ENCODE results near the gene TNFRSF6B.
A peak's percentile ranks its signal among the peaks of the same experiment; 100 is the strongest.
"Not testable (repeated sequence)": the region's sequence is repeated elsewhere in the genome, so short reads cannot be mapped to it uniquely, and the experiment has no call there.

TNFRSF6B gene, protein sequence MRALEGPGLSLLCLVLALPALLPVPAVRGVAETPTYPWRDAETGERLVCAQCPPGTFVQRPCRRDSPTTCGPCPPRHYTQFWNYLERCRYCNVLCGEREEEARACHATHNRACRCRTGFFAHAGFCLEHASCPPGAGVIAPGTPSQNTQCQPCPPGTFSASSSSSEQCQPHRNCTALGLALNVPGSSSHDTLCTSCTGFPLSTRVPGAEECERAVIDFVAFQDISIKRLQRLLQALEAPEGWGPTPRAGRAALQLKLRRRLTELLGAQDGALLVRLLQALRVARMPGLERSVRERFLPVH

DNA sequence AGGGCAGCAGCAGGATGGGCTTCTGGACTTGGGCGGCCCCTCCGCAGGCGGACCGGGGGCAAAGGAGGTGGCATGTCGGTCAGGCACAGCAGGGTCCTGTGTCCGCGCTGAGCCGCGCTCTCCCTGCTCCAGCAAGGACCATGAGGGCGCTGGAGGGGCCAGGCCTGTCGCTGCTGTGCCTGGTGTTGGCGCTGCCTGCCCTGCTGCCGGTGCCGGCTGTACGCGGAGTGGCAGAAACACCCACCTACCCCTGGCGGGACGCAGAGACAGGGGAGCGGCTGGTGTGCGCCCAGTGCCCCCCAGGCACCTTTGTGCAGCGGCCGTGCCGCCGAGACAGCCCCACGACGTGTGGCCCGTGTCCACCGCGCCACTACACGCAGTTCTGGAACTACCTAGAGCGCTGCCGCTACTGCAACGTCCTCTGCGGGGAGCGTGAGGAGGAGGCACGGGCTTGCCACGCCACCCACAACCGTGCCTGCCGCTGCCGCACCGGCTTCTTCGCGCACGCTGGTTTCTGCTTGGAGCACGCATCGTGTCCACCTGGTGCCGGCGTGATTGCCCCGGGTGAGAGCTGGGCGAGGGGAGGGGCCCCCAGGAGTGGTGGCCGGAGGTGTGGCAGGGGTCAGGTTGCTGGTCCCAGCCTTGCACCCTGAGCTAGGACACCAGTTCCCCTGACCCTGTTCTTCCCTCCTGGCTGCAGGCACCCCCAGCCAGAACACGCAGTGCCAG lies at the start of gene TNFRSF6B:
TSS of gene TNFRSF6B (plus strand) at position 25 of the 729 bp plus-strand sequence. CDS start at position 141, 116 bp downstream.
- DNase-seq, result no peak

DNA sequence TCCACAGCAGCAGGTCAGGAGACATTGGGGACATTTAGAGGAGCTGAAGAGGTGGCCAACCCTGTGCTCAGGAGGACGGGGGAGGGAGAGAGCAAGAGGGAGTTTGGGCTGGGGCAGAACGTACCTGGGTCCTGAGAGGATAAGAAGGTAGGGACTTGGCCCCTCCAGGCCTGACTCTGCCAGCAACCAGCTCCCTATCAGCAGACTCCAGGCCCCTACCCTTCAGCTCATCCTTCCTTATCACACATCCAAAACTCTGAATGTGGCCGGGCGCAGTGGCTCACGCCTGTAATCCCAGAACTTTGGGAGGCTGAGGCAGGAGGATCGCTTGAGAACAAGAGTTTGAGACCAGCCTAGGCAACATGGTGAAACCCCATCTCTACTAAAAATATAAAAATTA lies 48.3 kb upstream of the TNFRSF6B start:
- DNase-seq, result no peak

DNA sequence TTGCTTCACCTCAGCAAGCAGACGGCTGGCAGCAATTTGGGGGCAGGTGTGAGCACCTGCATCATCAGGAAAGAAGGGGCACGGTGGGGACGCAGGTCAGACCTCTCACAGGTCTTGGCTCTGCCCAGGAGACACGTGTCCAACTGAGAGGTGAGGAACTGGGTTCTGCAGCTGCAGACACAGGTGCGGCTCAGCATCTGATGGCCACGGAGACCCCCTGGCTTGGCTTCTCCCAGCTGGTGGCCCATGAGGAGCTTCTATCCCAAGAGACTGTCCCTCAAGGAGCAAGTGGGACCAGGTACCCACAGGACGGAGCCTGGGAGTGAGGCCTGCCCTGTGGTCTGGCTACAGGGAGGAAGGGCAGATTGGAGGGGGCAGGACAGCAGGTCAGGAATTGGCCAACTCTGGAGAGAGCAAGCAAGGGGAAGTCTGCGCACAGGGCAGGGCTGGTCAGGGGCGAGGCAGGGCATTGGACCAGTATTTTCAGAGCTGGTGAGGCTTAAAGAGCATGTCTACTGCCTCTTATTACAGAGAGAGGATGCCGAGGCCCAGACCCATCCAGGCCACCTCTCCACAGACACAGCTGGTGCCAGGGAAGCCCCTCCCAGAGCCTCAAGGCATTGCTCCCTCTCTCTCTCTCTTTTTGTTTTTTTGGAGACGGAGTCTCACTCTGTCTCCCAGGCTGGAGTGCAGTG lies 47.4 kb upstream of the TNFRSF6B start:
- DNase-seq, result peak; percentile 86

DNA sequence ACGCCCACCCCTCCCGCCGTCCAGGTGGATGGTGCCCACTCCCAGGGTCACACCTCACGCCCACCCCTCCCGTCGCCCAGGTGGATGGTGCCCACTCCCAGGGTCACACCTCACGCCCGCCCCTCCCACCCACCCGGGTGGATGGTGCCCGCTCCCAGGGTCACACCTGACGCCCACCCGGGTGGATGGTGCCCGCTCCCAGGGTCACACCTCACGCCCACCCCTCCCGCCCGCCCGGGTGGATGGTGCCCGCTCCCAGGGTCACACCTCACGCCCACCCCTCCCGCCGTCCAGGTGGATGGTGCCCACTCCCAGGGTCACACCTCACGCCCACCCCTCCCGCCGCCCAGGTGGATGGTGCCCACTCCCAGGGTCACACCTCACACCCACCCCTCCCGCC lies 46.0 kb upstream of the TNFRSF6B start:
- not testable (repeated sequence) for DNase-seq

DNA sequence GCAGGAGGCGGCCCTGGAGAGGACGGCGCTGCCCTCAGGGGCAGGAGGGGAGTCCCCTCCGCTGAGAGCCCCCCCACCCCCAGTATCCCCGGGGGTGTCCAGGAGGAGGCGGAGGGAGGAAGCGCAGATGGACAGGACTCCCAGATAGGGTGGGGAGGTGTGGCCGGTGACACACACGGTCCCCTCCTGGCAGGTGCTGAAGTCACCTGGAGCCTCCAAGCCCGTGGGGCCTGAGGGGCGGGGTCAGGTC lies 44.6 kb upstream of the TNFRSF6B start:
- DNase-seq, result peak; percentile 53

DNA sequence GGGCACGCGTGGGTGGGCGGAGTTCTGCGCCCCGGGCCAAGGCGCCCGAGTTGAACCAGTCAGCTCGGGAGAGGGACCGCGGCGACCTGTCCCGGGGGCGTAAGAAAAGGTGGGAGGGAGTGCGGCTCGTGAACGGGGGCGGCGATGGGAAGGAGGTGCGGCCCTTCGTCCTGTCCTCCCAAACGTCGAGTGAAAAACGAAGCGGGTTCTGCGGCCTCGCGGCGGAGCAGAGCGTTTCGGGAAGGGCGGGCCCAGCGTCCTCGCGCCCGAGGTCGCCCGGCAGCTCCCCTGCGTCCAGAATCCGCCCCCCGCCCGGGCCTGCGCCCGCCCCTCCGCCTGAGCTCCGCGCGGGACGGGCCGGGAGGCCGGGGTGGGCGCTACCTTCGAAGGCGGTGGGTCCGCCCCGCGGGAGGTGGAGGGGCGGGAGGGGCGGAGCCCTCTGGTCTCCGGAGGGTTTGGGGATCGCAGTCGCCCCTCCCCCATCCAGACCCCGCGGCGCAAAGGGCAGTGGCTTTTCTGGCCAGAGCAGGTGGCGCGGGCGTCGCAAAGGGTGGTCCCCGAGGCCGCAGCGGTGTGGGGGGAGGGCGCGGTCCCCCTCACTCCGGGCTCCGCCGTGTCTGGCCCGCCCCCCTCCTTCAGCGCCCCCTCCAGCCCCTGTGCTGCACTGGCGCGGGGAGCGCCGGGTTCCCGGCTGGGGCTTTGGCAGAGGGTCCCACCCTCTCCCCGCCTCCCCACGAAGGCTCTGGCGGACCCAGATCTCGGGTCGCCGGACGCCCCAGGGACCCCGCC lies 44.1 kb upstream of the TNFRSF6B start:
- DNase-seq, result peak; percentile 80

DNA sequence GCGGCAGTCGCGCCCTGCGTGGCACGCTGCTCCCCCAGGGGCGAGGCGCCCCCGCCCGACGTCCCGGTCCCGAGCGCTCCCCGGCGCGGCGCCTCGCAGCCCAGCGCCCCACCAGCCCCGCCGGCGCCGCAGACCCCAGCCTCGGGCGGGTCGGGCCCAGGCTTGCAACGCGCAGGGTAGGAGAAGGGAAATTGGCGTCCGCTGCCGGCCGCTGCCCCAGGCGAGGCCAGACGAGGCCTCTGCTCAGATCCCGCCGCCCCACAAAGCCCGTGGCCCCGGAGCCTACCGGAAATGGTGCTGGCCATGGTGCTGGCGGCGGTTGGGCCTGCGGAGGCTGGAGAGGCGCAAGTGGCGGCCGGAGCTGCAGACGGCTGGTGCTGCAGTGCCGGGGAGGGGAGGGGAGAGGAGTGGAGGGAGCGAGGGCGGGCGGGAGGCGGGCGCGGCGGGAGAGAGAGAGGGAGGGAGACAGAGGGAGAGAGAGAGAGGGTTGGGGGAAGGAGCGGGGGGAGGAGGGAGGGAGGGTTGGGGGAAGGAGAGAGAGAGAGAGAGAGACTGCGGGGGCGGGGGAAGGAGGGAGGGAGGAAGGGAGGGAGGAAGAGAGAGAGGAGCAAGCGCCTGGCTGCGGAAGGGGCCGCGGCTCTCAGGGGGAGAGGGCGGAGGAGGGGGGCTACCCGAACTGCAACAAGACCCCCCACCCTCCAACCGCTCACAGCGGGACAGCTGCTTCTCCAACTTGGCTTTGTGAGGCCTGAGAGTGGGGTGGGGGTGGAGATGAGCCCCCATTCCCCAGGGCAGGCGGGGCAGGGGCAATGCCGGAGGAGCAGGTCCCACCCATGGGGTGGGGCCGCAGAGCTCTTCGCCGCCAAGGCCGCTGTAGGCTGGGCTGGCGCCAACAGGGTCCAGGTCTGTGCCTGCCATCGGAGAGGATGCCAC lies 43.1 kb upstream of the TNFRSF6B start, which contains the start of gene STMN3:
TSS of gene STMN3 (minus strand) at position 384 of the 933 bp plus-strand sequence. CDS start at position 305, 79 bp downstream.
- DNase-seq, result peak; percentile 96

DNA sequence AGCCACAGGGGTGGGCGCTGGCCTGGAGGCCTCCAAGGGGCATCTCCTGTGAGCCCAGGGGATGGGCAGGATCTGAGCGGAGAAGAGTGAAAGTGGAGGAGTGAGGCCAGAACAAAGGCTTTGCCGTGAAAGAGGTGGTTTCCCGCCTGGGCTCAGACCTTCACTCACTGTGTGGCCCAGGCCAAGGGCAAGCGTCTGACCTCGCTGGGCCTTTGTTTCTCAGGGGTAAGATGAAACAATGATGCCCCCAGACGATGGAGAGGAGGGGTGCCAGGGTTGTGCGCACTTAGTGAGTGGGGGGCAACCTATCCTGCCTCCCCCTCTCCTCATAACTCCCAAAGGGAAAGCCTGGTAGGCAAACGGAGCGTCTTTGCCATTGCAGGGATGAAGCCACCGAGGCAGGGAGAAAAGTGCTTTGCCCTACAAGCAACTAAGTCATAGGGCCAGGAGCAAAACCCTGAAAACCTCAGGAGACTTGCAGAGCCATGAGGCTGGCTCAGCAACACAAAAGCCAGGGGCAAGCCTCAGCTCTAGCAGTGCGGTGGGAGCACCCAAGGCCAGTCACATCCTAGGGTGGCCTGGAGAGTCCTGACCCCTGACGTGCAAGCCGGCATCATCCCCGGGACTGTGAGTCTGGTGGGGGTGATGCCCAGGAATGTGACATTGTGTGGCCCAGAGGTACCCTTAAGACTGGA lies 42.3 kb upstream of the TNFRSF6B start:
- no peak for DNase-seq

DNA sequence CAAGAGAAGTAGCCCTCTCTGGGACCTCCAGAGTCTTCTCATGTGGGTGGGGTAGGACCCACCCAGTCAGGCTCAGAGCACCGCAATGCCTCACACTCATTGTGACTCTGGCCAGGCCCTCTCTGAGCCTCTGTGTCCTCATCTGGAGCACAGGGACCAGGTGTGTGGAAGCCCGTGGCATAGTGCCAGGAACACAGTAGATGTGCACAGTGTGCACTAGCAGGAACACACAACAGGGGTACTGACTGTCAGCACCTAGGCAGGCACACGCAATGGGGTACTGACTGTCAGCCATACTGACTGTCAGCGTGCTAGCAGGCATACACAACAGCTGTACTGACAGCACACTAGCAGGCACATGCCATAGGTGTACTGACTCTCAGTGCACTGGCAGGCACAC lies 41.2 kb upstream of the TNFRSF6B start:
- DNase-seq, result no peak

DNA sequence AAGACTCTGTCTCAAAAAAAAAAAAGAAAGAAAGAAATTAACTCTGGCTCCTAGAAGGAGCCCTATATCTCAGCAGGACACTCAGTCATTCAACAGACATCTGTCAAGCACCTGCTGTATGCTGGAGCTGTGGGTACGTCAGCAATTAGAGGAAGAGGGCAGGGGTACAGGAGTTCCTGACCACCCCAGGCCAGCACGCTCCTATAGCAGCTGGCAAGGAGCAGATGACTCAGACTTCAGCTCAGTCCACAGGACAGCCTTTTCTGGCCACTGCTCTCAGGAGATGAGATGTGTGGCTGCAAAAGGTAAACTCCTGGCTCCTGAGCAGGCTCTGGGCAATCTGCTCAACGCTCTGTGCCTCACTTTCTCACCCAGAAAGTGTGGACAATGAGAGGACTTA lies 40.0 kb upstream of the TNFRSF6B start:
- no peak for DNase-seq

DNA sequence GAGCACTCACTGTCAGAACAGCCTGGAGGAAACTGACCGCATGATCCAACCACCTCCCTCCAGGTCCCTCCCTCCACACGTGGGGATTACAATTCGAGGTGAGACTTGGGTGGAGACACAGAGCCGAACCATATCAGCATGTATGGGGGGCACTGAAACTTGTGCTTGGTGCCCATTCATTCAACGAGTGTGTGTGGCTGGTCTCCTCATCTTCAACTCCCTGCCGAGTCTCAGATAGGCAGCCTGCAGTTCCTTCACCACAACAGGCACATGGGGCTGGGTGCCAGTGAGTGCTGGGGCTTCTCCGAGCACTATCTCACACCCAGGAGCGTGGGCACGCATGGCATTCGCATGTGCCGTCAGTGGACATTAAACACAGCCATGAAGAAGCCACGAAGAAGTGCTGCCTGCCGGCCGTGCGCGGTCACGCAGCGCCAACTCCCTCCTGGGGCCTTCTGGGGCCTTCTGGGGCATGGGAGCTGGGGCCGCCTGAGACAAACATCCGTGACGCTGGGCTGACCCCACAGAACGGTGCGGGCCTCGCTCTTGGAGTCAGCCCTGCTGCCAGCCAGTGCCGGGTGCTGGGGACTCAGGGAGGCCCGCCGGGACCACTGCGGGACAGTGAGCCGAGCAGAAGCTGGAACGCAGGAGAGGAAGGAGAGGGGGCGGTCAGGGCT lies 39.1 kb upstream of the TNFRSF6B start:
- peak; percentile 58 for DNase-seq

DNA sequence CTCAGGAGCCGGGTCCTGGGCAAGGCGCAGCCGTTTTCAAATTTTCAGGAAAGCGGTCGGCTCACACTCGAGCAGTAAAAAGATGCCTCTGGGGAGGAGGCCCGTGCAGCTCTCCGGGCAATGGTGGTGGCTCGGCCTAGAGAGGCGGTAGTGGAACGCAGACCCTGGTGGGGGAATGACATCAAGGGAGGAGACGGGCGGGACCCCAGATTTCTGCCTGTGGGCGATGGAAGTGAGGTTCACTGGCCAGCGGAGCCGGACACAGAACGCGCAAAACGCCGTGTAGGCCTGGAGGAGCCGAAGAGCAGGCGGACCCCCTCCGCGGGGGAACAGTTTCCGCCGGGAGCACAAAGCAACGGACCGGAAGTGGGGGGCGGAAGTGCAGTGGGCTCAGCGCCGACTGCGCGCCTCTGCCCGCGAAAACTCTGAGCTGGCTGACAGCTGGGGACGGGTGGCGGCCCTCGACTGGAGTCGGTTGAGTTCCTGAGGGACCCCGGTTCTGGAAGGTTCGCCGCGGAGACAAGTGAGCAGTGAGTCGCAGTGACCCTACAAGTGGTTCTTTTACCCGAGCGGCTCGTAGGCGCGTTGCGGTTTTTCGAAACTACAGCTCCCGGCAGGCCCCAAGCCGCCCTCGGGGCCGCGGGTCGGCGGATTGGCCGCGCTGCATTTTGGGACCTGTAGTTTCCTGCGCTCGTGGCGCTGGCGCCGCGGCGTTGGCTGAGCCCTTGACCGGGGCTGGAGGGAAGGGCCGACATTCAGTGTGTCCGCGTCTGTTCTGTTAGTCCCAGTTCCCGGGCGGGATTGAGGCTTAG lies 38.3 kb upstream of the TNFRSF6B start, which contains the start of gene RTEL1:
TSS of gene RTEL1 (plus strand) at position 376 of the 812 bp plus-strand sequence. CDS start 1,091 bp downstream, outside the sequence.
- DNase-seq, result peak; percentile 89

DNA sequence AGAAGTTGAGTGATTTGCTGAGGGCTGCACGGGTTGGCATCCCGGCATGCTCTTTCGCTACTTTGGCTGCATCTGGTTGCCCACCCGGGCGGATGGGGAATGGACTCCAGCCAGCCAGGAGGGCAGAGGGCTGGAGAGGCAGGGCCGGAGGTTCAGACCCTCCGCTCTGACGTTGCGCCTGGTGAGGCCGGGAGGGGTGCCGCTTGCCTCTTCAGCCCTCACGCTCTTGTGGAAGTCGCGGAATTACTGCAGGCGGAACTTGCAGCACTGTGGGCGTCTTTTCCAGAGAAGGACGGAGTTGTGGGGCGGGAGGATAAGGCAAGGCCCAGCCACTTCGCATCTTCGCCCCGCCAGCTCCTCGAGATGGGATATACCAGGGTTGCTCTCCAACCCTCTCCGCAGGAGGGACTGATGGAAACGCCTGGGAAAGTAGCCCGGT lies 37.7 kb upstream of the TNFRSF6B start:
- DNase-seq, result no peak

DNA sequence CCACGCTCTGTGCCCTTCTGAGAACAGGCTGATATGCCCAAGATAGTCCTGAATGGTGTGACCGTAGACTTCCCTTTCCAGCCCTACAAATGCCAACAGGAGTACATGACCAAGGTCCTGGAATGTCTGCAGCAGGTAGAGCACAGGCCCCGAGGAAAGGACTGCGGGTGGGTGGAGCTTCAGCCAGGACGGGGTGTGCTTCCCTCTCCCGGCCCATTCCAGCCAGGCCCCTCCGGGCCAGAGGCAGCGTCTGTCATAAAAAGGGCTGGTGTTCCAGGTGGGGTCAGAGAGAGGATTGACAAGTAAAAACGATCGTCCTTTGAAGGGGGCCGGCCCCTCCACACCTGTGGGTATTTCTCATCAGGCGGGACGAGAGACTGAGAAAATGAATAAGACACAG lies 37.1 kb upstream of the TNFRSF6B start:
- no peak for DNase-seq

DNA sequence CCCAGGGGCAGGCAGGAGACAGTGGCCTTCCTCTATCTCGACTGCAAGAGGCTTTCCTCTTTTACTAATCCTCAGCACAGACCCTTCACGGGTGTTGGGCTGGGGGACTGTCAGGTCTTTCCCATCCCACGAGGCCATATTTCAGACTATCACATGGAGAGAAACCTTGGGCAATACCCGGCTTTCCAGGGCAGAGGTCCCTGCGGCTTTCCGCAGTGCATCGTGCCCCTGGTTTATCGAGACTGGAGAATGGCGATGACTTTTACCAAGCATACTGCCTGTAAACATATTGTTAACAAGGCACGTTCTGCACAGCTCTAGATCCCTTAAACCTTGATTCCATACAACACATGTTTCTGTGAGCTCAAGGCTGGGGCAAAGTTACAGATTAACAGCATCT lies 36.3 kb upstream of the TNFRSF6B start:
- DNase-seq, result not testable (repeated sequence)

DNA sequence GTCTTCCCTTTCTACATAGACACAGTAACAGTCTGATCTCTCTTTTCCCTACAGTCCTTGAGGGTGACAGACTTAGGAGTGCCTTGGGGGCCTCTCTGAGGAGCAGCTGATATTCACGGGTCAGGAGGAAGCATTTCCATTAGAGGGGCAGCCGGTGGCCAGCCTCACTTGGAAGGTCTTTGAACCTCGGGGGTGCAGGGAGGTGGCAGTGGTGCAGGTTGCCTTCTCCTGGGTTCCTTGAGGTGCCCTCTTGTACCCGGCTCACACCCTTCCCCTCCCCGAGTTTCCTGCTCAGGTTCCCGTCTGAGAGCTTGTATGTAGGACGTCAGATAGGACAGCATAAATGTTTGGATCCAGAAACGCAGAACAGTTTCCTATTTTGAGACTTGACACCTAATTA lies 35.8 kb upstream of the TNFRSF6B start:
- DNase-seq, result no peak

DNA sequence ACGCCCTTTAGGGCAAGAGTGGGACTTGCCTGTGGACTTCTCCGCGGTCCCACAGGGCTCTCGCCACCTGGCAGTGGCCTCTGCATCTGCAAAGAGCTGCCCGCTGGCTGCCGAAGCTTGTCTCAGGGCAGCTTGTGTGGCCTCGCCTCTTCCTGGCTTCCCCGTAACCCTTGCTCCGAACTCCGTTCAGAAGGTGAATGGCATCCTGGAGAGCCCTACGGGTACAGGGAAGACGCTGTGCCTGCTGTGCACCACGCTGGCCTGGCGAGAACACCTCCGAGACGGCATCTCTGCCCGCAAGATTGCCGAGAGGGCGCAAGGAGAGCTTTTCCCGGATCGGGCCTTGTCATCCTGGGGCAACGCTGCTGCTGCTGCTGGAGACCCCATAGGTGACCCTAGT lies 35.3 kb upstream of the TNFRSF6B start:
- DNase-seq, result no peak

DNA sequence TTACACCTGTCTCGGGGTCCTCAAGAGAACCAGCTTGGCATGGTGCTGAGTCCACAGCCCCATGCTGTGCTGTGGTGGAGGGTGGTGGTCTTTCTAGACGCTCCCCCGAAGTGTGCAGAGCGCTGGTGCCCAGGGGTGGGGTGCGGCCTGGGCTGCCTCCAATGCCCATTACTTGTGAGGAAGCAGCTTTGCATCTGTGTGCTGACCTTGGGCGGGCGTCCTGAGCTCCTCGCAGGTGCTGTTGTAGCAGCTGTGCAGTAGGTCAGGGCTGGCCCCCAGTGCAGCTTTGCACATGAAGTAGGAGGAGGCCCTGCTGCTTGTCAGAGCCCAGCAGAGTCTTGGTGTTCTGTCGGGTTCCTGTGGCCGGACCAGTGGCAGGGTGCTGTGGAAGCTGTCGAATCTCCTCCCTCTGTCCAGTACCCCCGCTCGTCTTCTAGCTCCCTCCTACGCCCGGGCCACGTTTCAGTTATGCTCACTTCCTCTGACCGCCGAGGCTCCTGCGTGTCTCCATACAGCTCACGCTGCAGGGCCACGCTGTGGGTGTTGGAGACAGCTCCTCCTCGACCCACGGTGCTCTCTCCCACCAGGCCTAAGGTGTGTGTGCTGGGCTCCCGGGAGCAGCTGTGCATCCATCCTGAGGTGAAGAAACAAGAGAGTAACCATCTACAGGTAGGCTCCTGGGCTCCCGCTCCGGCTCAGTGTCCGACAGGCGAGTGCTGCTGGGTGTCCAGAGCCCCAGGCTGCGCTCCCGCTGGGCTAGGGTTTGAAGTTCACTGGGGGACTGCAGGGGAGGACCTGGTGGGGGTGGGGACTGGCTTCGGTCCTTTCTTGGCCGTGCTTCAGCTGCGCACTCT lies 34.3 kb upstream of the TNFRSF6B start:
- no peak for DNase-seq

DNA sequence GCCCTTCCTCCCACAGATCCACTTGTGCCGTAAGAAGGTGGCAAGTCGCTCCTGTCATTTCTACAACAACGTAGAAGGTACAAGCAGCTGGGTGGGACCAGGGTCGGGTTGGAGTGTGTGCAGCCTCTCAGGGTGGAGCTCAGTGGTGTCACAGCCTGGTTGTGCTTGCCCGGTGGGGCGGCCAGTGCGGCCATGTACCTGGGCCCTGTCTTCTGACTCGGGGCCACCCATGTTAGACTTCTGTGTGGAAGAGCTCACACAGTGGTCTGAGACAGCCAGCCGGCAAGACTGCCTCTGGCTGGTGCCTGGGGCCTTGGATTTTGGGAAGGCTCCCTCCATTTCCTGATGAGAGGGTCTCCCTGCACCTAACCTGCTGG lies 33.7 kb upstream of the TNFRSF6B start:
- no peak for DNase-seq
